K562 (cell line): ENCODE data around the gene KLF1. TPM values are rescaled to one million over a fixed set of nuclear protein-coding genes. Genes with fewer than 3 reads are reported as not detected.

ENCODE experiments used
- ATF1 ChIP-seq, 2 experiments: fragments of 450-650 bp in 1 of 2; IDR thresholded peaks; 2 replicates each; pipeline ENCODE4 v1.6.1; 2016; ENCODE audit warnings: missing compliant biosample characterization in 1 of 2, missing genetic modification characterization in 1 of 2
- CHD7 ChIP-seq: fragments of 200-600 bp; sonication (generic); IDR thresholded peaks from one replicate; pipeline ENCODE4 v1.6.1; 2012; ENCODE audit warnings: mild to moderate bottlenecking, low read depth, low read length, inconsistent platforms
- CREM ChIP-seq: IDR thresholded peaks from 2 replicates; pipeline ENCODE4 v1.6.1; 2014; ENCODE audit warnings: antibody characterized with exemption, low read depth
- EGR1 ChIP-seq: fragments of 450-650 bp; conservative IDR thresholded peaks from 2 replicates; pipeline ENCODE4 v1.6.1; 2017; ENCODE audit warnings: mild to moderate bottlenecking
- EHMT2 ChIP-seq: fragments of 450-650 bp; IDR thresholded peaks from 2 replicates; pipeline ENCODE4 v1.6.1; 2018; ENCODE audit warnings: antibody characterized with exemption
- GABPB1 ChIP-seq: sonication (generic); formaldehyde crosslinking; IDR thresholded peaks from 2 replicates; pipeline ENCODE4 v1.8.0; 2022; ENCODE audit warnings: mild to moderate bottlenecking, missing genetic modification reagents
- MAX ChIP-seq: sonication (generic); formaldehyde crosslinking; IDR thresholded peaks from 2 replicates; pipeline ENCODE4 v1.9.0; 2022; ENCODE audit warnings: mild to moderate bottlenecking, missing genetic modification reagents
- RAD21 ChIP-seq, 2 experiments: fragments of 250-450 bp in 1 of 2; fragments of 450-650 bp in 1 of 2; sonication (Bioruptor Pico) in 1 of 2; formaldehyde crosslinking in 1 of 2; IDR thresholded peaks in 1 of 2; conservative IDR thresholded peaks in 1 of 2; 2 replicates each; pipeline versions ENCODE4 v1.4.0 to v1.8.0; 2020 to 2022; ENCODE audit warnings: mild to moderate bottlenecking in 2 of 2, moderate library complexity in 1 of 2
- RBFOX2 ChIP-seq: fragments of 200-400 bp; formaldehyde crosslinking; IDR thresholded peaks from 2 replicates; pipeline ENCODE4 v1.6.1; 2017; ENCODE audit warnings: low read depth, mild to moderate bottlenecking, low read length, moderate library complexity
- RCOR1 ChIP-seq, 2 experiments: IDR thresholded peaks; 2 replicates each; pipeline ENCODE4 v1.6.1; 2012; ENCODE audit warnings: low read depth in 2 of 2, low read length in 2 of 2, borderline replicate concordance in 1 of 2, improper control_type of control experiment in 1 of 2
- SOX6 ChIP-seq: fragments of 450-650 bp; IDR thresholded peaks from 2 replicates; pipeline ENCODE4 v1.6.1; 2014; ENCODE audit warnings: mild to moderate bottlenecking
- SP1 ChIP-seq: sonication (generic); formaldehyde crosslinking; IDR thresholded peaks from 2 replicates; pipeline ENCODE4 v1.8.1; 2022; ENCODE audit warnings: mild to moderate bottlenecking, missing genetic modification reagents
- THRAP3 ChIP-seq: fragments of 450-650 bp; IDR thresholded peaks from 2 replicates; pipeline ENCODE4 v1.6.1; 2016; ENCODE audit warnings: mild to moderate bottlenecking, inconsistent platforms, borderline replicate concordance
- ZBED1 ChIP-seq: IDR thresholded peaks from 2 replicates; pipeline ENCODE4 v1.6.1; 2014
- ZNF224 ChIP-seq: sonication (generic); formaldehyde crosslinking; IDR thresholded peaks from 2 replicates; pipeline ENCODE4 v1.8.0; 2022; ENCODE audit warnings: mild to moderate bottlenecking, missing genetic modification reagents
- ZNF282 ChIP-seq: sonication (generic); formaldehyde crosslinking; IDR thresholded peaks from 2 replicates; pipeline ENCODE4 v1.8.1; 2023; ENCODE audit warnings: missing genetic modification reagents
- polyA plus RNA-seq, 8 experiments: library from polyadenylated mRNA; depleted of rRNA in 4 of 8; stranded (reverse) in 5 of 8; unstranded in 3 of 8; fragments of >200 nt; fragmentation: Nextera tagmentation in 2 of 8; fragmentation: Illumina TruSeq in 1 of 8; extraction: Ambion mirVana in 2 of 8; extraction: Trizol in 1 of 8; gene quantifications; 2 replicates each; pipeline versions ENCODE4 v1.2.1 to v1.2.3, GENCODE V29; 2011 to 2014; ENCODE audit warnings: inconsistent platforms in 1 of 8, missing spikeins in 1 of 8
- total RNA-seq, 7 experiments: library from RNA; depleted of rRNA in 6 of 7; stranded (reverse); fragments of >200 nt in 6 of 7; fragmentation: Illumina TruSeq in 2 of 7; extraction: Trizol in 2 of 7; gene quantifications; 2 replicates each; pipeline versions ENCODE4 v1.2.1 to v1.2.3, GENCODE V29; 2011 to 2021; ENCODE audit warnings: low replicate concordance in 1 of 7

The KLF1 gene
- total and polyA plus RNA-seq, 9 of the 15 experiments (the other 6 are each of a cell fraction or from before 2014, with no cell fraction given), result 8.4 to 163 (median 47.3) TPM

GRCh38 chr19:12847159-12848139 lies 39.6 kb downstream of the KLF1 start (continued):
- no peak for TF ChIP-seq EHMT2
- TF ChIP-seq ZNF282 (CRISPR knock-in tag), result 0 out of 2 replicates have a peak, but pooled peaks have one; percentile 52
- TF ChIP-seq CREM, result peak; percentile 70
- peak; percentile 78 for TF ChIP-seq GABPB1 (CRISPR knock-in tag)
- TF ChIP-seq RBFOX2, result peak; percentile 64
- TF ChIP-seq ZBED1, result peak; percentile 76; the same call in 1 of the 2 replicates
- no peak for TF ChIP-seq ATF1 (CRISPR knock-in tag; IDR thresholded peaks at IDR 0.05)
- peak; percentile 55 for TF ChIP-seq ATF1 (tag; IDR thresholded peaks at IDR 0.05)
- TF ChIP-seq EGR1, result peak; percentile 41
- peak; percentile 55; the same call in 1 of the 2 replicates for TF ChIP-seq SOX6
- no peak for TF ChIP-seq ZNF224
- TF ChIP-seq RCOR1 (IDR thresholded peaks at IDR 0.05; ENCODE audit: borderline replicate concordance in 1 of 2, low read depth in 2 of 2, low read length in 2 of 2), result peak; percentile 24 to 52; a peak in 3 of 4 replicates
- TF ChIP-seq RAD21 (CRISPR knock-in tag; conservative IDR thresholded peaks at IDR 0.05 in 1 of 2, IDR thresholded peaks at IDR 0.05 in 1 of 2), result peak; percentile 93 to 98
- peak; percentile 65 for TF ChIP-seq SP1
- peak; percentile 88 for TF ChIP-seq MAX
- no peak for TF ChIP-seq THRAP3
- TF ChIP-seq CHD7, result no peak
